Effector memory CD4-positive, alpha-beta T cell (primary cell): ENCODE results near the gene ACAT2.

Source experiments
- DNase-seq, 3 donors: peaks; one replicate each; pipeline ENCODE4 v3.0.0-alpha.2; 2020
- H3K27ac ChIP-seq: 2 replicates; pipeline ENCODE4 v1.7.0; 2013; ENCODE audit warnings: mild to moderate bottlenecking, low read length, moderate library complexity; ENCODE audit not compliant: insufficient read depth, poor library complexity, severe bottlenecking
- H3K27me3 ChIP-seq: replicated peaks from 2 replicates; pipeline ENCODE4 v1.7.0; 2013; ENCODE audit warnings: mild to moderate bottlenecking, low read length; ENCODE audit not compliant: insufficient read depth, control insufficient read depth, poor library complexity, severe bottlenecking
- H3K36me3 ChIP-seq: 2 replicates; pipeline ENCODE4 v1.7.0; 2013; ENCODE audit warnings: mild to moderate bottlenecking, low read length, moderate library complexity; ENCODE audit not compliant: control insufficient read depth, insufficient read depth
- H3K4me1 ChIP-seq: 2 replicates; pipeline ENCODE4 v1.7.0; 2013; ENCODE audit warnings: low read length, mild to moderate bottlenecking; ENCODE audit not compliant: control insufficient read depth, insufficient read depth, poor library complexity, severe bottlenecking
- H3K4me3 ChIP-seq: 2 replicates; pipeline ENCODE4 v1.7.0; 2013; ENCODE audit warnings: low read length, low read depth, mild to moderate bottlenecking; ENCODE audit not compliant: insufficient read depth, poor library complexity, severe bottlenecking
- H3K9me3 ChIP-seq: 2 replicates; pipeline ENCODE4 v1.7.0; 2013; ENCODE audit warnings: mild to moderate bottlenecking, low read length, moderate library complexity; ENCODE audit not compliant: control insufficient read depth

ACAT2 gene

GRCh38 chr6:159751448-159751847 lies 10.4 kb upstream of the ACAT2 start:
- no peaks in the 10 kb centered on the region for H3K27me3 ChIP-seq
- no peak overlapping the region for H3K27ac ChIP-seq
- peaks cover 69% of the 10 kb centered on the region for H3K36me3 ChIP-seq
- no peak overlapping the region for H3K4me3 ChIP-seq
- no peaks in the 10 kb centered on the region for H3K9me3 ChIP-seq
- H3K4me1 ChIP-seq = no peaks in the 10 kb centered on the region
- no peak for DNase-seq

- Histone ChIP-seq H3K4me1 (no peaks in the 10 kb centered on the region), H3K9me3 (no peaks in the 10 kb centered on the region), H3K27ac (no peak overlapping the region), H3K4me3 (no peak overlapping the region), H3K27me3 (no peaks in the 10 kb centered on the region), H3K36me3 (peaks cover 59% of the 10 kb centered on the region)
- DNase-seq = no peak
Measured at GRCh38 chr6:159753081-159753872, 8.6 kb upstream of the ACAT2 start.

GRCh38 chr6:159754401-159754800 lies 7.4 kb upstream of the ACAT2 start:
- Histone ChIP-seq H3K27me3 (no peaks in the 10 kb centered on the region), H3K4me1 (no peaks in the 10 kb centered on the region), H3K9me3 (no peaks in the 10 kb centered on the region), H3K36me3 (peaks cover 52% of the 10 kb centered on the region), H3K4me3 (no peak overlapping the region), H3K27ac (no peak overlapping the region)
- DNase-seq = no peak

- no peak for DNase-seq
- Histone ChIP-seq H3K36me3 (peaks cover 46% of the 10 kb centered on the region), H3K4me3 (no peak overlapping the region), H3K27me3 (no peaks in the 10 kb centered on the region), H3K27ac (no peak overlapping the region), H3K4me1 (no peaks in the 10 kb centered on the region), H3K9me3 (no peaks in the 10 kb centered on the region)
Measured at GRCh38 chr6:159754959-159755914, 6.6 kb upstream of the ACAT2 start.

- Histone ChIP-seq H3K4me1 (peaks cover 6% of the 10 kb centered on the region), H3K36me3 (peaks cover 42% of the 10 kb centered on the region), H3K27ac (no peak overlapping the region), H3K9me3 (no peaks in the 10 kb centered on the region), H3K27me3 (no peaks in the 10 kb centered on the region), H3K4me3 (no peak overlapping the region)
- no peak for DNase-seq
Measured at GRCh38 chr6:159756508-159756907, 5.3 kb upstream of the ACAT2 start.

GRCh38 chr6:159758031-159759001 lies 3.5 kb upstream of the ACAT2 start:
- no peak for DNase-seq
- H3K36me3 ChIP-seq = peaks cover 26% of the 10 kb centered on the region
- H3K27me3 ChIP-seq = no peaks in the 10 kb centered on the region
- H3K9me3 ChIP-seq = no peaks in the 10 kb centered on the region
- H3K27ac ChIP-seq = no peak overlapping the region
- peaks cover 6% of the 10 kb centered on the region for H3K4me1 ChIP-seq
- H3K4me3 ChIP-seq = no peak overlapping the region

GRCh38 chr6:159759645-159760044 lies 2.2 kb upstream of the ACAT2 start:
- H3K4me1 ChIP-seq = peaks cover 6% of the 10 kb centered on the region

GRCh38 chr6:159760602-159761057 lies 1.2 kb upstream of the ACAT2 start:
- Histone ChIP-seq H3K27me3 (no peaks in the 10 kb centered on the region), H3K36me3 (peaks cover 9% of the 10 kb centered on the region), H3K4me3 (no peak overlapping the region), H3K9me3 (no peaks in the 10 kb centered on the region), H3K4me1 (peaks cover 6% of the 10 kb centered on the region), H3K27ac (peak overlapping the region; percentile 88)
- no peak for DNase-seq

More at GRCh38 chr6:159759645-159760044, 2.2 kb upstream of the ACAT2 start:
- H3K4me3 ChIP-seq = no peak overlapping the region
- no peak overlapping the region for H3K27ac ChIP-seq
- H3K36me3 ChIP-seq = peaks cover 15% of the 10 kb centered on the region
- no peaks in the 10 kb centered on the region for H3K27me3 ChIP-seq
- no peaks in the 10 kb centered on the region for H3K9me3 ChIP-seq
- DNase-seq = no peak

- Histone ChIP-seq H3K27me3 (no peaks in the 10 kb centered on the region), H3K9me3 (no peaks in the 10 kb centered on the region), H3K36me3 (peaks cover 8% of the 10 kb centered on the region), H3K4me3 (peak overlapping the region; percentile 69), H3K27ac (peak overlapping the region; percentile 88), H3K4me1 (peaks cover 6% of the 10 kb centered on the region)
- no peak for DNase-seq
Measured at GRCh38 chr6:159761129-159761872, 544 bp upstream of the ACAT2 start.
